RWPE2 (cell line): ENCODE data around the gene NPPB.
A peak's percentile ranks its signal among the peaks of the same experiment; 100 is the strongest.

Experiments
- ATAC-seq: fragments of 200-7000 bp; cut with Tn5 transposase; 3 replicates; pipeline ENCODE4 v1.9.1; 2021; ENCODE audit warnings: low read depth
- DNase-seq: peaks from one replicate; pipeline ENCODE4 v3.0.0-alpha.2; 2020; ENCODE audit warnings: low spot score
- H3K27ac ChIP-seq: fragments of 450-650 bp; 2 replicates; pipeline ENCODE4 v1.5.1; 2017; ENCODE audit warnings: mild to moderate bottlenecking; ENCODE audit not compliant: poor library complexity, severe bottlenecking
- H3K27me3 ChIP-seq: fragments of 250-450 bp; sonication (Bioruptor Pico); 2 replicates; pipeline ENCODE4 v1.5.1; 2021; ENCODE audit warnings: mild to moderate bottlenecking, moderate library complexity; ENCODE audit not compliant: insufficient read depth, poor library complexity, severe bottlenecking
- H3K36me3 ChIP-seq: fragments of 250-450 bp; sonication (Bioruptor Pico); 2 replicates; pipeline ENCODE4 v1.5.1; 2020; ENCODE audit warnings: low read depth, mild to moderate bottlenecking, moderate library complexity
- H3K4me1 ChIP-seq: fragments of 250-450 bp; sonication (Bioruptor Pico); 2 replicates; pipeline ENCODE4 v1.5.1; 2021; ENCODE audit warnings: mild to moderate bottlenecking, moderate library complexity; ENCODE audit not compliant: insufficient read depth, poor library complexity, severe bottlenecking
- H3K4me3 ChIP-seq: fragments of 250-450 bp; sonication (Bioruptor Pico); 2 replicates; pipeline ENCODE4 v1.5.1; 2021; ENCODE audit warnings: mild to moderate bottlenecking, moderate library complexity; ENCODE audit not compliant: severe bottlenecking
- H3K9me3 ChIP-seq: fragments of 250-450 bp; sonication (Bioruptor Pico); 2 replicates; pipeline ENCODE4 v1.5.1; 2021; ENCODE audit warnings: mild to moderate bottlenecking, moderate library complexity; ENCODE audit not compliant: severe bottlenecking
- TF ChIP-seq, protein P1 (sequence below): fragments of 450-650 bp; IDR thresholded peaks from one replicate; pipeline ENCODE4 v1.5.1; 2017; ENCODE audit warnings: mild to moderate bottlenecking, moderate library complexity; ENCODE audit not compliant: poor library complexity, severe bottlenecking

NPPB gene

DNA sequence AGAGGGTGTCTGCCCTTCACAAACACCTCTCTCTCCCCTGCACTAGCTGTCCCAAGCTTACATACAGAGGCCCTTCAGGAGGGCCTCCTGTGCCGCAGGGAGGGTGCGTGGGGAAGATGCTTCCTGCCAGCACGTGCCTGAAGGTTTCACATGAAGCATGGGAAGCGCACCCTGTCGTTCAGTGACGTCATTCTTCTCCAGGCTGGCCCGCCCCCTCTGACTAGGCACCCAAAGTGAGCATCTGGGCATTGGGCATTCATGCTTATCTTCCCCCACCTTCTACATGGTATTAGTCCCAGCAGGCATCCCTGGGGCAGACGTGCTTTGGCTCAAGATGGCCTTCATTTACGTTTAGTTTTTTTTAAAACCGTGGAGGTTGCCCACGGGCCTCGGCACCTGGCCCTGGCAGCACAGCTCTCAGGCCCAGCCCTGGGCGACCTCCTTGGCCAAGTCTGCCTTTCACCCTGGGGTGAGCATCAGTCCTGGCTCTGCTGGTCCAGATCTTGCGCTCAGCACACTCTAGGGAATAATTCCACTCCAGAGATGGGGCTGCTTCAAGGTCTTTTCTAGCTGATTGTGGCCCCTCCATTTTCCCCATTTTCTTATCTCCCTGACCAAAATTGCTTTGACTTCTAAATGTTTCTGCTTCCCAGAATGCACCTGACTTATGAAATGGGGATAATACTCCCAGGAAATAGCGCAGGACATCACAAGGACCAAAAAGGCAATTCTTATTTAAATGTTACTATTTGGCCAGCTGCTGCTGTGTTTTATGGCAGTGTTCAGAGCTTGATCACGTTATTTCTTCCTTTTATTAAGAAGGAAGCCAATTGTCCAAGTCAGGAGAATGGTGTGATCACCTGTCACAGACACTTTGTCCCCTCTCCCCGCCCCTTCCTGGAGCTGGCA lies 17.2 kb downstream of the NPPB start:
- Histone ChIP-seq H3K4me3 (no peak overlapping the region), H3K36me3 (peaks cover 74% of the 10 kb centered on the region), H3K9me3 (no peaks in the 10 kb centered on the region), H3K27ac (no peak overlapping the region), H3K27me3 (no peaks in the 10 kb centered on the region), H3K4me1 (no peaks in the 10 kb centered on the region)
- ATAC-seq (no peak), DNase-seq (no peak)
- TF ChIP-seq, protein P1, sequence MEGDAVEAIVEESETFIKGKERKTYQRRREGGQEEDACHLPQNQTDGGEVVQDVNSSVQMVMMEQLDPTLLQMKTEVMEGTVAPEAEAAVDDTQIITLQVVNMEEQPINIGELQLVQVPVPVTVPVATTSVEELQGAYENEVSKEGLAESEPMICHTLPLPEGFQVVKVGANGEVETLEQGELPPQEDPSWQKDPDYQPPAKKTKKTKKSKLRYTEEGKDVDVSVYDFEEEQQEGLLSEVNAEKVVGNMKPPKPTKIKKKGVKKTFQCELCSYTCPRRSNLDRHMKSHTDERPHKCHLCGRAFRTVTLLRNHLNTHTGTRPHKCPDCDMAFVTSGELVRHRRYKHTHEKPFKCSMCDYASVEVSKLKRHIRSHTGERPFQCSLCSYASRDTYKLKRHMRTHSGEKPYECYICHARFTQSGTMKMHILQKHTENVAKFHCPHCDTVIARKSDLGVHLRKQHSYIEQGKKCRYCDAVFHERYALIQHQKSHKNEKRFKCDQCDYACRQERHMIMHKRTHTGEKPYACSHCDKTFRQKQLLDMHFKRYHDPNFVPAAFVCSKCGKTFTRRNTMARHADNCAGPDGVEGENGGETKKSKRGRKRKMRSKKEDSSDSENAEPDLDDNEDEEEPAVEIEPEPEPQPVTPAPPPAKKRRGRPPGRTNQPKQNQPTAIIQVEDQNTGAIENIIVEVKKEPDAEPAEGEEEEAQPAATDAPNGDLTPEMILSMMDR: no peak

DNA sequence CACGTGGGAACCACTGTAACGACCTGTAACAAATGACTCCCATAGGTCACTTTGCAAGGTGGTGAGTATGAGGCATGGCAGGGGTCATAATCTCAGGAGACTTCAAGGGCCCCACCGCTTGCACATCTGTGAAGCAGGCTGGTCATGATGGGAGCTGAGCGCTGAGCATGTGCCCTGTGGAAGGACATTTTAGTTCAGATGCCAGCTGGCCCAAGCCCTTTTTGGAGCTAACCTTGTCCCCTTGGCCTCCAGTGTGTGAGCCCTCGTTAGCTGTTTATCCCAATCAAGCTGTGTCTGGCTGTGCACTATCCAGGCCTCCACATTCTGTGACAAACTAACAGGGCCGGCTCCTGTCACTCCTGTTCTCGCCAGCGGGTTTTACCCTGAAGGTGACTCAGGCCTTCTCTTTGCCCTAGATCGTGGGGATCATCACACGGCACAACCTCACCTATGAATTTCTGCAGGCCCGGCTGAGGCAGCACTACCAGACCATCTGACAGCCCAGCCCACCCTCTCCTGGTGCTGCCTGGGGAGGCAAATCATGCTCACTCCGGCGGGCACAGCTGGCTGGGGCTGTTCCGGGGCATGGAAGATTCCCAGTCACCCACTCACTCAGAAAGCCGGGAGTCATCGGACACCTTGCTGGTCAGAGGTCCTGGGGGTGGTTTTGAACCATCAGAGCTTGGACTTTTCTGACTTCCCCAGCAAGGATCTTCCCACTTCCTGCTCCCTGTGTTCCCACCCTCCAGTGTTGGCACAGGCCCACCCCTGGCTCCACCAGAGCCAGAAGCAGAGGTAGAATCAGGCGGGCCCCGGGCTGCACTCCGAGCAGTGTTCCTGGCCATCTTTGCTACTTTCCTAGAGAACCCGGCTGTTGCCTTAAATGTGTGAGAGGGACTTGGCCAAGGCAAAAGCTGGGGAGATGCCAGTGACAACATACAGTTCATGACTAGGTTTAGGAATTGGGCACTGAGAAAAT lies 18.7 kb downstream of the NPPB start:
- ATAC-seq (no peak), DNase-seq (no peak)
- Histone ChIP-seq H3K27ac (no peak overlapping the region), H3K4me3 (no peak overlapping the region), H3K9me3 (no peaks in the 10 kb centered on the region), H3K36me3 (peaks cover 84% of the 10 kb centered on the region), H3K27me3 (no peaks in the 10 kb centered on the region), H3K4me1 (no peaks in the 10 kb centered on the region)
- TF ChIP-seq, protein P1: no peak

DNA sequence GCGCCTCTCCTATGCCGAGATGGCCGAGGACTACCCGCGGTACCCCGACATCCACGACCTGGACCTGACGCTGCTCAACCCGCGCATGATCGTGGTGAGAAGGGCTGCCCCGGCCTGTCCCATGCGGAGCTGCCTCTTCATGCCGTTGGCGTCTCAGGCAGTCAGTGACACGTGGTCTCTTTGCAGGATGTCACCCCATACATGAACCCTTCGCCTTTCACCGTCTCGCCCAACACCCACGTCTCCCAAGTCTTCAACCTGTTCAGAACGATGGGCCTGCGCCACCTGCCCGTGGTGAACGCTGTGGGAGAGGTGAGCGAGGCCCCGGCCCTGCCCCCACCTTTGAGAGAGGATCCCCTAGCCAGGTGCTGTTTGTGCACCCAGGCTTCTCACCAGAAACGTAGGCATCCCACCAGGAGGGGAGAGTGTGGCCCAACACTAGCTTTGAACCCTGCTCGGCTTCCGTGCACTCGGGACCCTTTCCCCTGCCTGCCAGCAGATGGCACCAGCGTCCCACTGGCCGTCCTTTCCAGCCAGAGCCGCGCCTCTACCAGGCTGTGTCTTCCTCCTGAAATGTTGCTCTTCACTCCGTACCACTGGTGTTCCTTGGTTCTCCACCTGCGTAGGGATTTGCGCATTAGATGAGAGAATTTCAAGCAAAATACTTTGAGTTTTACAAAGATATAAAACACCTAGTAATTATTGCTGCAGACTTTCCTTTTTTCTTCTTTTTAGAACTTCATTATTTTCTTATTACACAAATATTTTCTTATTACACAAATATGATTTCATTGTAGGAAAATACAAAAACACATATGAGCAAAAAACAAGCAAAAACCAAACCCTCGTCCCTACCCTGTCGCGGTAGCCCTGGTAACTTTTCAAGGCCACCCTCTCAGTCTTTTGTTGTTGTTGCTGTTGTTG lies 20.1 kb downstream of the NPPB start:
- Histone ChIP-seq H3K9me3 (no peaks in the 10 kb centered on the region), H3K4me1 (no peaks in the 10 kb centered on the region), H3K4me3 (no peak overlapping the region), H3K36me3 (peaks cover 89% of the 10 kb centered on the region), H3K27ac (no peak overlapping the region), H3K27me3 (no peaks in the 10 kb centered on the region)
- DNase-seq (no peak), ATAC-seq (peak; percentile 80)
- TF ChIP-seq, protein P1: peak; percentile 97

DNA sequence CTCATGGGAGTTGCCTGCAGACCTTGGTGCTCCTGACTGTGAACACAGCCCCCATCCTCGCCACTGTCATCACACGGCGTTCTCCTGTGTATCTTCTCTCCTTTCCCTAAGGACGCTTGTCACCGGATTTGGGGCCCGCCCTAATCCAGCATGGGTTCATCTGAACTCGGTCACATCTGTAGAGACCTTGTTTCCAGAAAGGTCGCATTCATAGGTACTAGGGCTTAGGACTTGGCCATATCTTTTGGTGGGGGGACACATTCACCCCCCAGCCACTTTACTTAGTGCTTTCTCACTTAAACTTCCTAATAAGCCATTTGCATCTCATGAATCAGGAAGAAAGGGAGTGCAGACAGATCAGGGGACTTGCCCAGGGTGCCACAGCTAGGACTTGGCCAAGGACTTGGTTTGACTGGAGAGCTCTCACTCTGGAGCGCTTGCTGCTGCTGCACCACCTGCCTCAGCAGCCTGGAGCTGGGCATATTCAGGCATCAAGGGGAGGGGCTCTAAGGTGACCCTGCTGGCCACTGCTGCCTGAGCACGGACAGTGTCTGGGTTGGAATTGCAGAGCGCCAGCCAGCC lies 20.9 kb downstream of the NPPB start:
- no peak for DNase-seq
- H3K4me3 ChIP-seq: no peak overlapping the region
- ATAC-seq: peak; percentile 37; the same call in 1 of the 3 replicates
- no peaks in the 10 kb centered on the region for H3K27me3 ChIP-seq
- H3K9me3 ChIP-seq: no peaks in the 10 kb centered on the region
- H3K27ac ChIP-seq: no peak overlapping the region
- TF ChIP-seq, protein P1: no peak
- no peaks in the 10 kb centered on the region for H3K4me1 ChIP-seq
- H3K36me3 ChIP-seq: peaks cover 93% of the 10 kb centered on the region
